ENCODE measurements around the gene KREMEN1.

DNA sequence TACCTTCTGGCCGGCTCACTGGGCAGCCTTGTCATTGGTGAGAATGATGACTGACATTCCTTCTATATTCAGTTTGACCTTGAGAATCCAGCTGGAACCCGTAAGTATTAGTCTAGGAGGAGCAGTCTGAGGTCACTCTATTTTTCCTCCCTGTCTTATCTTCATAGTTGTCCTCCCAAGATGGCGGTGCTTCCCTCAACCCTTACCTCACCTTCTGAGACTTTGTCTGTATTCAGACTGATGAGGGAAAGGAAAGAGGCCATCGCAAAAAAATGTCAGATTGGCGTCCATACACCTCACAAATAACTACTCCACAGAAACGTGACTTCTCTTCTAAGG lies 6.0 kb downstream of the KREMEN1 start:
- TF ChIP-seq, protein P1, sequence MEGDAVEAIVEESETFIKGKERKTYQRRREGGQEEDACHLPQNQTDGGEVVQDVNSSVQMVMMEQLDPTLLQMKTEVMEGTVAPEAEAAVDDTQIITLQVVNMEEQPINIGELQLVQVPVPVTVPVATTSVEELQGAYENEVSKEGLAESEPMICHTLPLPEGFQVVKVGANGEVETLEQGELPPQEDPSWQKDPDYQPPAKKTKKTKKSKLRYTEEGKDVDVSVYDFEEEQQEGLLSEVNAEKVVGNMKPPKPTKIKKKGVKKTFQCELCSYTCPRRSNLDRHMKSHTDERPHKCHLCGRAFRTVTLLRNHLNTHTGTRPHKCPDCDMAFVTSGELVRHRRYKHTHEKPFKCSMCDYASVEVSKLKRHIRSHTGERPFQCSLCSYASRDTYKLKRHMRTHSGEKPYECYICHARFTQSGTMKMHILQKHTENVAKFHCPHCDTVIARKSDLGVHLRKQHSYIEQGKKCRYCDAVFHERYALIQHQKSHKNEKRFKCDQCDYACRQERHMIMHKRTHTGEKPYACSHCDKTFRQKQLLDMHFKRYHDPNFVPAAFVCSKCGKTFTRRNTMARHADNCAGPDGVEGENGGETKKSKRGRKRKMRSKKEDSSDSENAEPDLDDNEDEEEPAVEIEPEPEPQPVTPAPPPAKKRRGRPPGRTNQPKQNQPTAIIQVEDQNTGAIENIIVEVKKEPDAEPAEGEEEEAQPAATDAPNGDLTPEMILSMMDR (IDR thresholded peaks at IDR 0.05): no peak
- TF ChIP-seq POLR2A (IDR thresholded peaks at IDR 0.05): no peak
